A673 (cell line): ENCODE data around the gene CALCOCO2. TPM values are rescaled to one million over a fixed set of nuclear protein-coding genes. Genes with fewer than 3 reads are reported as not detected.

Experiments
- BruUV-seq: library from RNA; stranded (reverse); fragments of 400-500 nt; replicated peaks from 2 replicates; lab custom pipeline; 2021; lab: Mats Ljungman, UMichigan
- CTCF ChIA-PET: fragments of 300-600 bp; sonication (Branson Sonifier 250); formaldehyde crosslinking; loops from one replicate; lab custom pipeline; 2022; ENCODE audit warnings: antibody characterized with exemption; lab: Charles Lee
- POLR2A ChIA-PET: fragments of 300-600 bp; sonication (Branson Sonifier 250); formaldehyde crosslinking; loops from one replicate; lab custom pipeline; 2022; ENCODE audit warnings: antibody characterized with exemption; ENCODE audit not compliant: low non-redundant PET; lab: Charles Lee
- DNase-seq: peaks from one replicate; pipeline ENCODE4 v3.0.0-alpha.2; 2015; ENCODE audit warnings: low spot score
- H3K27ac ChIP-seq: fragments of 200-600 bp; sonication (generic); 2 replicates; pipeline ENCODE4 v1.5.1; 2016; ENCODE audit warnings: mixed run types, low read depth, mild to moderate bottlenecking, mixed read lengths, antibody characterized with exemption, low read length; ENCODE audit not compliant: poor library complexity, severe bottlenecking
- H3K27me3 ChIP-seq: fragments of 200-600 bp; sonication (generic); replicated peaks from 2 replicates; pipeline ENCODE4 v1.6.1; 2017; ENCODE audit warnings: mixed run types, low read depth, mild to moderate bottlenecking, mixed read lengths, antibody characterized with exemption, low read length; ENCODE audit not compliant: insufficient read depth, poor library complexity
- H3K36me3 ChIP-seq: fragments of 200-600 bp; sonication (generic); 2 replicates; pipeline ENCODE4 v1.6.1; 2016; ENCODE audit warnings: mixed run types, mild to moderate bottlenecking, mixed read lengths, antibody characterized with exemption, low read length; ENCODE audit not compliant: insufficient read depth, poor library complexity, severe bottlenecking
- H3K4me1 ChIP-seq: fragments of 200-600 bp; sonication (generic); 2 replicates; pipeline ENCODE4 v1.6.1; 2017; ENCODE audit warnings: mixed run types, mild to moderate bottlenecking, mixed read lengths, antibody characterized with exemption, low read length; ENCODE audit not compliant: insufficient read depth, poor library complexity, severe bottlenecking
- H3K4me3 ChIP-seq: fragments of 200-600 bp; sonication (generic); 2 replicates; pipeline ENCODE4 v1.5.1; 2016; ENCODE audit warnings: low read depth, mixed run types, mild to moderate bottlenecking, mixed read lengths, low read length; ENCODE audit not compliant: poor library complexity, severe bottlenecking
- H3K9me3 ChIP-seq: fragments of 200-600 bp; sonication (generic); 2 replicates; pipeline ENCODE4 v1.6.1; 2016; ENCODE audit warnings: mixed run types, low read depth, mild to moderate bottlenecking, mixed read lengths, antibody characterized with exemption, low read length; ENCODE audit not compliant: poor library complexity, severe bottlenecking
- CTCF ChIP-seq: fragments of 300-800, 200-600 bp; sonication (generic); conservative IDR thresholded peaks from 2 replicates; pipeline ENCODE4 v1.5.1; 2017; ENCODE audit warnings: low read depth, mild to moderate bottlenecking, antibody characterized with exemption, low read length, moderate library complexity, mixed read lengths
- EZH2 ChIP-seq: fragments of 200-600 bp; sonication (generic); IDR thresholded peaks from 2 replicates; pipeline ENCODE4 v1.6.1; 2017; ENCODE audit warnings: borderline replicate concordance, low read depth, mild to moderate bottlenecking, mixed read lengths, antibody characterized with exemption, low read length; ENCODE audit not compliant: poor library complexity, severe bottlenecking
- intact Hi-C: fragments of 100-400 bp; cut with micrococcal nuclease; formaldehyde crosslinking; loops from one replicate; pipeline ENCODE4 v1.10.0; 2022; ENCODE audit not compliant: unreplicated experiment
- total RNA-seq: library from RNA; stranded (reverse); gene quantifications from 2 replicates; pipeline ENCODE4 v1.2.3, GENCODE V29; 2021

CALCOCO2 gene
- total RNA-seq, 1 experiment from 2014 or later, result 88.4 TPM

- peak overlapping the region; percentile 11 for H3K27ac ChIP-seq
- no peak for TF ChIP-seq CTCF
- POLR2A ChIA-PET, result interaction anchor here (0.6 kb wide), 1 partner anchor 34 kb away, joined by 15 read pairs; no protein-coding TSS in a partner anchor
Observed at GRCh38 chr17:48868916-48869500, 38.2 kb downstream of the CALCOCO2 start.

GRCh38 chr17:48869821-48870318 lies 39.0 kb downstream of the CALCOCO2 start:
- no peak for TF ChIP-seq EZH2
- TF ChIP-seq CTCF, result no peak
- Histone ChIP-seq H3K4me1 (no peaks in the 10 kb centered on the region), H3K4me3 (no peak overlapping the region), H3K27ac (peak overlapping the region; percentile 11), H3K27me3 (no peaks in the 10 kb centered on the region), H3K9me3 (no peaks in the 10 kb centered on the region), H3K36me3 (no peaks in the 10 kb centered on the region)
- ChIA-PET CTCF (interaction anchor here (1.0 kb wide), 1 partner anchor 9 kb away, joined by 3 read pairs; no protein-coding TSS in a partner anchor), POLR2A (interaction anchor here (0.6 kb wide), 1 partner anchor 33 kb away, joined by 15 read pairs; no protein-coding TSS in a partner anchor)
- no peak for DNase-seq
- intact Hi-C loops, result no loop called here
- BruUV-seq, result no TSS peak

More at GRCh38 chr17:48868916-48869500, 38.2 kb downstream of the CALCOCO2 start:
- Histone ChIP-seq H3K36me3 (no peaks in the 10 kb centered on the region), H3K4me1 (no peaks in the 10 kb centered on the region), H3K27me3 (no peaks in the 10 kb centered on the region), H3K9me3 (no peaks in the 10 kb centered on the region), H3K4me3 (no peak overlapping the region)
- CTCF ChIA-PET, result interaction anchor here (1.0 kb wide), 1 partner anchor 10 kb away, joined by 3 read pairs; no protein-coding TSS in a partner anchor
- BruUV-seq, result no TSS peak
- intact Hi-C loops, result no loop called here
- DNase-seq, result no peak

- Histone ChIP-seq H3K36me3 (no peaks in the 10 kb centered on the region), H3K27ac (no peak overlapping the region), H3K9me3 (no peaks in the 10 kb centered on the region), H3K4me1 (no peaks in the 10 kb centered on the region), H3K27me3 (no peaks in the 10 kb centered on the region), H3K4me3 (no peak overlapping the region)
- POLR2A ChIA-PET, result no interaction called here
- no peak for TF ChIP-seq EZH2
- no peak for TF ChIP-seq CTCF
- CTCF ChIA-PET, result no interaction called here
- intact Hi-C loops, result no loop called here
- no peak for DNase-seq
- no TSS peak for BruUV-seq
Observed at GRCh38 chr17:48871035-48871550, 40.3 kb downstream of the CALCOCO2 start.
